Stomach (tissue), 9 donors: ENCODE measurements around the gene PEMT. TPM values are rescaled to one million over a fixed set of nuclear protein-coding genes. Genes with fewer than 3 reads are reported as not detected.
A peak's percentile ranks its signal among the peaks of the same experiment; 100 is the strongest.

Source experiments
- DNase-seq, 2 donors: peaks; one replicate each; pipeline versions ENCODE4 v3.0.0 to v3.0.0-alpha.2; 2013 to 2019
- H3K27ac ChIP-seq, 5 donors: fragments of 200-600 bp in 4 of 5; sonication (generic) in 4 of 5; one replicate each; pipeline ENCODE4 v1.5.1; 2013 to 2019; ENCODE audit warnings: mild to moderate bottlenecking in 1 of 5, moderate library complexity in 1 of 5
- H3K27me3 ChIP-seq, 3 donors: fragments of 200-600 bp; sonication (generic); one replicate each; pipeline ENCODE4 v1.5.1; 2017 to 2019; ENCODE audit warnings: mixed run types in 1 of 3
- H3K36me3 ChIP-seq, 4 donors: fragments of 200-600 bp; sonication (generic); 1 replicate in 3 of 4; 2 replicates in 1 of 4; pipeline ENCODE4 v1.5.1; 2016 to 2019
- H3K4me1 ChIP-seq, 4 donors: fragments of 200-600 bp; sonication (generic); one replicate each; pipeline ENCODE4 v1.5.1; 2016 to 2019
- H3K4me3 ChIP-seq, 4 donors: fragments of 200-600 bp; sonication (generic) in 3 of 4; one replicate each; pipeline ENCODE4 v1.5.1; 2016 to 2019; ENCODE audit warnings: mild to moderate bottlenecking in 1 of 4
- H3K9me3 ChIP-seq, 4 donors: fragments of 200-600 bp; sonication (generic); one replicate each; pipeline ENCODE4 v1.5.1; 2016 to 2019
- EP300 ChIP-seq: sonication (generic); formaldehyde crosslinking; IDR thresholded peaks from one replicate; pipeline ENCODE4 v1.6.1; 2017; ENCODE audit warnings: antibody characterized with exemption
- POLR2A ChIP-seq, 4 donors: fragments of 450-650 bp; IDR thresholded peaks; one replicate each; pipeline ENCODE4 v1.6.1; 2016; ENCODE audit warnings: antibody characterized with exemption in 4 of 4, control low read depth in 2 of 4, mild to moderate bottlenecking in 1 of 4, moderate library complexity in 1 of 4
- POLR2AphosphoS5 ChIP-seq, 3 donors: sonication (generic); formaldehyde crosslinking; IDR thresholded peaks; one replicate each; pipeline ENCODE4 v1.6.1; 2016; ENCODE audit warnings: antibody characterized with exemption in 3 of 3
- WGBS, 5 donors: extraction: QIAGEN DNeasy Blood & Tissue Kit in 3 of 5; methylation state at CpG; one replicate each; pipeline versions ENCODE4 v1.1.5 to v1.1.7; 2013 to 2018; 5-methylcytosine and 5-hydroxymethylcytosine counted together
- intact Hi-C: fragments of 100-400 bp; cut with DNase I; formaldehyde crosslinking; loops from one replicate; pipeline ENCODE4 v1.15.1; 2023; ENCODE audit warnings: low total_unique reads
- polyA plus RNA-seq, 3 donors: library from polyadenylated mRNA; stranded (reverse); fragments of 200-250 nt; gene quantifications; one replicate each; pipeline ENCODE4 v1.2.3, GENCODE V29; 2013
- total RNA-seq, 5 donors: library from RNA; depleted of rRNA; stranded (reverse); fragments of >200 nt; gene quantifications; one replicate each; pipeline versions ENCODE4 v1.1.0 to v1.2.3, GENCODE V29; 2014 to 2016
- TF ChIP-seq, protein P1 (sequence below), 7 experiments: fragments of 450-650 bp in 4 of 7; fragments of 200-600 bp in 3 of 7; sonication (generic) in 3 of 7; IDR thresholded peaks; one replicate each; pipeline ENCODE4 v1.5.1; 2016 to 2019; ENCODE audit warnings: antibody characterized with exemption in 7 of 7, control low read depth in 2 of 7, mild to moderate bottlenecking in 1 of 7
- donor health status: healthy with polysubstance abuse.
- donor health status: Bipolar disorder and iron deficiency.
- donor health status: healthy.

PEMT gene
- total and polyA plus RNA-seq, 8 donors = 7.0 to 44.6 (median 27.0) TPM

DNA sequence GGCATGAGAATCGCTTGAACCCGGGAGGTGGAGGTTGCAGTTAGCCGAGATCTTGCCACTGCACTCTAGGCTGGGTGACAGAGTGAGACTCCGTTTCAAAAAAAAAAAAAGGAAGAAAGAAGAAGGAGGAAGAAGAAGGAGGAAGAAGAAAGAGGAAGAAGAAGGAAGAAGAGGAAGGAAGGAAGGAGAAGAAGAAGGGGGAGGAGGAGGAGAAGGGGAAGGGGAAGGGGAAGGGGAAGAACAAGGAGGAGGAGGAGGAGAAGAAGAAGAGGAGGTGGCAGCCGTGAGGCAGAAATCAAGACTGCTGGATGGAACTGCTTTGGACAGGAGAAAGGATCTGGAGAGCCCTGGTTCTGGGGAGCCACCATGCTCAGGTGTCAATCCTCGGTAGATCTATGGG is 29.7 kb upstream of the PEMT start:
- Histone ChIP-seq H3K27ac (no peak overlapping the region), H3K36me3 (no peaks in the 10 kb centered on the region), H3K9me3 (no peaks in the 10 kb centered on the region), H3K27me3 (no peaks in the 10 kb centered on the region), H3K4me1 (no peaks in the 10 kb centered on the region), H3K4me3 (no peak overlapping the region)
- DNase-seq = no peak
- intact Hi-C loops = no loop called here
- WGBS, 5 donors = 69 to 81% (median 77%) methylated on average over 6 of the region's 6 CpGs
- TF ChIP-seq, protein P1, sequence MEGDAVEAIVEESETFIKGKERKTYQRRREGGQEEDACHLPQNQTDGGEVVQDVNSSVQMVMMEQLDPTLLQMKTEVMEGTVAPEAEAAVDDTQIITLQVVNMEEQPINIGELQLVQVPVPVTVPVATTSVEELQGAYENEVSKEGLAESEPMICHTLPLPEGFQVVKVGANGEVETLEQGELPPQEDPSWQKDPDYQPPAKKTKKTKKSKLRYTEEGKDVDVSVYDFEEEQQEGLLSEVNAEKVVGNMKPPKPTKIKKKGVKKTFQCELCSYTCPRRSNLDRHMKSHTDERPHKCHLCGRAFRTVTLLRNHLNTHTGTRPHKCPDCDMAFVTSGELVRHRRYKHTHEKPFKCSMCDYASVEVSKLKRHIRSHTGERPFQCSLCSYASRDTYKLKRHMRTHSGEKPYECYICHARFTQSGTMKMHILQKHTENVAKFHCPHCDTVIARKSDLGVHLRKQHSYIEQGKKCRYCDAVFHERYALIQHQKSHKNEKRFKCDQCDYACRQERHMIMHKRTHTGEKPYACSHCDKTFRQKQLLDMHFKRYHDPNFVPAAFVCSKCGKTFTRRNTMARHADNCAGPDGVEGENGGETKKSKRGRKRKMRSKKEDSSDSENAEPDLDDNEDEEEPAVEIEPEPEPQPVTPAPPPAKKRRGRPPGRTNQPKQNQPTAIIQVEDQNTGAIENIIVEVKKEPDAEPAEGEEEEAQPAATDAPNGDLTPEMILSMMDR (IDR thresholded peaks at IDR 0.05) = no peak
- TF ChIP-seq POLR2AphosphoS5 (IDR thresholded peaks at IDR 0.05) (no peak), EP300 (no peak), POLR2A (IDR thresholded peaks at IDR 0.05) (no peak)

DNA sequence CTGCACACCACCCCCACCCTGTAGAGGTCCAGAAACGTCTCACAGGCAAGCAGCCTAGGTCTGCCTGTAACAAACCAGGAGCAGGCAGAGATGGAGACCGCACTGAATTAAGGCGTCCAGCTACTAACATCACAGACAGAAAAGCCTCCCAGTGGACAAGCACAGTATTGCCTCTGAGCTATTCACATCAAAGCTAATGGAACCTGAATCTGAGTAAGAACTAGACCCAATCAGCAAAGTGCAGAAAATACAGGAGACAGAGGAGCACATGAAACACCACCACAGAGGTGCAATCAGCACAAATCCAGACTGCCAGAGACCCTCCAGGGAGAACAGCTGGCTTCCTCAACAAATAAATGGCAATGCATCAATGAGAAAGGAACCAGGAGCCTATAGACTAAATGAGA is 22.2 kb upstream of the PEMT start:
- DNase-seq = peak; percentile 63 to 87
- TF ChIP-seq, protein P1 (IDR thresholded peaks at IDR 0.05) = peak in 5 of 7 experiments; percentile 69 to 79 (median 74)
- TF ChIP-seq POLR2AphosphoS5 (IDR thresholded peaks at IDR 0.05) = no peak
- H3K9me3 ChIP-seq = no peaks in the 10 kb centered on the region
- H3K27me3 ChIP-seq = no peaks in the 10 kb centered on the region
- intact Hi-C loops = loop anchor here (10.0 kb wide), 1 partner anchor 109 kb away; no protein-coding TSS in a partner anchor
- no peak overlapping the region for H3K27ac ChIP-seq
- H3K4me1 ChIP-seq = no peaks in the 10 kb centered on the region
- WGBS, 5 donors = 0 to 8% (median 3%) methylated on average over 3 of the region's 3 CpGs
- H3K4me3 ChIP-seq = no peak overlapping the region
- no peaks in the 10 kb centered on the region for H3K36me3 ChIP-seq

DNA sequence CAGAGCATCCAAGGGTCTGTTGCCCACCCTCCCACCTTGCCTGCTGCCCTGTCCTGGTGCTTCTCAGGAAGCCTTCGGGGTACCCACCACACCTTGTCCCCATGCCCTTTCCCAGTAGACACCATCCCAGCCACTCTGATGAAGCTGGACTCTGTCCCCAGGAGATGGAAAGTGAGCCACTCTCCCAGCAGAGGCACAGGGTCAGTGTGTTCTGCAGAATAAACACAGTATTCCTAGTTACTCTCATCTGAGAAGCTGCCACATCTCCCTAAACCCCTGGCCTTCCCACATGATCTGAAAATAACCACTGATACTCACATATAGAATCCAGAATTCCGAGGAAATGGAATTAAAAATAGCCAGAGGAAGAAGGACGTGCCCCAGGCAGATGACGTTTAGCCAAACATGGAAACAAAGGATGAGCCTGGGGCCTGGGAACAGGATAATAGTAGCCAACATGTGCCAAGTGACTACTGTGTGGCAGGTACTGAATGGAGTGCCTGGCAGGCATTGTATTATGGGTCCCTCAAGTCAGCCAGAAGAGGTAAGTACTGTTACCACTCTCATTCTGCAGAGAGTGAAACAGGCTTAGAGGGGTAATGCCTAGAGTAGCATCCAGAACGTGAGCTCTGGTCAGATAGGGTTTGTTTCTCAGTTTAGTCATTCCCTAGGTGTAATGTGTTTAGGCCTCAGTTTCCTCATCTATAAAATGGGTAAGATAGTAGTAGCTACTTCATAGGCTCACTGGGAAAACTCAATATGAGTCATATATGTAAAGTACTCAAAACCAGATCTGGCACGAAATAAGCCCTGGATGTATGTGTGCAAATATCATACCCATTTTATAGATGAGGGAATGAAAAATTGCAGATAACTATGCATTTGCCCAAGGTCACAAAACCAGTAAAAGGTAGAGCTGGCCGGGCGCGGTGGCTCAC is 20.8 kb upstream of the PEMT start:
- TF ChIP-seq POLR2AphosphoS5 (IDR thresholded peaks at IDR 0.05) (no peak), EP300 (no peak), POLR2A (IDR thresholded peaks at IDR 0.05) (no peak)
- Histone ChIP-seq H3K27ac (no peak overlapping the region), H3K36me3 (no peaks in the 10 kb centered on the region), H3K9me3 (no peaks in the 10 kb centered on the region), H3K27me3 (no peaks in the 10 kb centered on the region), H3K4me3 (no peak overlapping the region), H3K4me1 (no peaks in the 10 kb centered on the region)
- intact Hi-C loops = loop anchor here (10.0 kb wide), 1 partner anchor 108 kb away; no protein-coding TSS in a partner anchor
- no peak for DNase-seq
- 77 to 89% (median 80%) methylated on average over 9 of the region's 9 CpGs for WGBS, 5 donors

DNA sequence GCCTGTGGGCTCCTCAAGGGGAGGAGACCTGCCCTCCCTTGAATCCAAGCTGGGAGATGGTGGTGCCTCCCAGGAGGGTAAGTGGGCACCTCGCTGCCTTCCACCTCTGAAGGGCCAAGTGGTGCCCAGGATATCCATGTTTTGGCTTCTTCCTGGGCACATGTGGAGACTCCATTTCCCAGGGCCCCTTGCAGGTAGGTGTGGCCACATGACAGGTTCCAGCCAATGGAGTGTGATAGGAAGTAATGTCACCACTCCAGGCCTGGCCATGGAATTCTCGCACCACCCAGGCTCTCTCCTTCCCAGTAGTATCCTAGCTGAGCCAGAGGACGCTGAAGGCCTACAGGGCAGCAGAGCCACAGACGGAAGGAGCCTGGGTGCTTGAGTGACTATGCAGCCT is 17.6 kb upstream of the PEMT start:
- H3K9me3 ChIP-seq = no peaks in the 10 kb centered on the region
- no peak for TF ChIP-seq POLR2AphosphoS5 (IDR thresholded peaks at IDR 0.05)
- no peaks in the 10 kb centered on the region for H3K36me3 ChIP-seq
- H3K27ac ChIP-seq = no peak overlapping the region
- H3K4me1 ChIP-seq = peaks cover 0 to 3% (median 0%) of the 10 kb centered on the region in 4 donors
- no peak for DNase-seq
- 93 to 100% (median 95%) methylated on average over 4 of the region's 4 CpGs for WGBS, 5 donors
- no peak overlapping the region for H3K4me3 ChIP-seq
- intact Hi-C loops = no loop called here
- H3K27me3 ChIP-seq = no peaks in the 10 kb centered on the region

DNA sequence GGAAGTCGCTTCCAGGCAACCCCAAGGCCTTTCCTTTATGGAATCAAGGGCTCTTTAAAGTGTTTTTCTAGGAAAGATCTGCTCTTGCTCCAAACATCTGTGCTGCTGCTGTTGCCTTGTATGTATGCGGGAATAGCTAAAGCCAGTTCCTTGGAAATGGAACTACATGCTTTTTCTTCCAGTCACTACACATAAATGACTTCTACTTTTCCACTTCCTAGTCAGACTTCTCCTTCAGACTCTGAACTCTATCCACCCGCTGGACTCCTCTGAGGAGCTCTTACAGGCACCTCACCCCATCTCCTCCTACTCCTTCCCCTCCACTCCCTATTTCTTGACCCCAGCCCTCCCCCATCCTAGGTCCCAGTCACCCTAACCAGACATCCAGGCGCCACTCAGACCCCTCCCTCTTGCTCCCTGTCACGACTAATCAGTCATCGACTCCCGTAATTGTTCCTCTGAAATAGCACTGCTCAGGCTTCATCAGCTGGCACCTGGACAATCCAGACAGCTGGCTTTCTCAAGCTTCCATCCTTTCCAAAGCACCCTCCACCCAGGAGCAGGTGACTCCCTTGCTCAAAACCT is 15.0 kb upstream of the PEMT start:
- intact Hi-C loops = no loop called here
- Histone ChIP-seq H3K27ac (no peak overlapping the region), H3K36me3 (no peaks in the 10 kb centered on the region), H3K4me3 (no peak overlapping the region), H3K9me3 (no peaks in the 10 kb centered on the region), H3K4me1 (peaks cover 0 to 3% (median 0%) of the 10 kb centered on the region in 4 donors), H3K27me3 (no peaks in the 10 kb centered on the region)
- DNase-seq = no peak
- 50 to 60% (median 58%) methylated on average over 7 of the region's 7 CpGs for WGBS, 5 donors
- TF ChIP-seq POLR2A (IDR thresholded peaks at IDR 0.05) = no peak
- no peak for TF ChIP-seq POLR2AphosphoS5 (IDR thresholded peaks at IDR 0.05)
- TF ChIP-seq EP300 = no peak
- TF ChIP-seq, protein P1 (IDR thresholded peaks at IDR 0.05) = no peak
